ENCODE results near the gene PCDHGA7.

Gene PCDHGA7

GRCh38 chr5:141398608-141399007, 16.1 kb downstream of the PCDHGA7 start (continued):
- no peak for TF ChIP-seq ZNF221 (tag by site-specific recombination; IDR thresholded peaks at IDR 0.05; ENCODE audit: borderline replicate concordance)
- no peak for TF ChIP-seq ZNF785 (tag by site-specific recombination; IDR thresholded peaks at IDR 0.05)
- TF ChIP-seq GFI1B (tag by site-specific recombination; IDR thresholded peaks at IDR 0.05), result no peak
- no peak for TF ChIP-seq ZIC2 (tag by site-specific recombination; IDR thresholded peaks at IDR 0.05)

- Histone ChIP-seq H3K9me3 (ENCODE audit: control insufficient read depth, insufficient read depth, low read depth, low read length) (no peaks in the 10 kb centered on the region; the same call in 1 of the 2 replicates), H3K27ac (ENCODE audit: extremely low read depth, low read depth, low read length) (no peak overlapping the region), H3K36me3 (ENCODE audit: control insufficient read depth in 2 of 2, insufficient read depth in 1 of 2, low read length in 2 of 2) (no peaks in the 10 kb centered on the region), H3K4me3 (ENCODE audit: low read depth, low read length) (no peak overlapping the region), H3K4me1 (ENCODE audit: control insufficient read depth, insufficient read depth, low read length) (no peaks in the 10 kb centered on the region)
- POLR2A ChIA-PET, result no interaction called here
- TF ChIP-seq ZNF112 (tag by site-specific recombination; IDR thresholded peaks at IDR 0.05) (no peak), ZNF10 (tag by site-specific recombination; IDR thresholded peaks at IDR 0.05) (no peak), ZNF391 (tag by site-specific recombination; IDR thresholded peaks at IDR 0.05; ENCODE audit: borderline replicate concordance, low read depth) (no peak), ZNF37A (tag by site-specific recombination; IDR thresholded peaks at IDR 0.05) (no peak), GLI2 (tag by site-specific recombination; IDR thresholded peaks at IDR 0.05; ENCODE audit: borderline replicate concordance, low read depth) (no peak), ZNF473 (tag by site-specific recombination; IDR thresholded peaks at IDR 0.05) (no peak), ZNF175 (tag by site-specific recombination; IDR thresholded peaks at IDR 0.05) (no peak), SALL2 (tag by site-specific recombination; IDR thresholded peaks at IDR 0.05; ENCODE audit: borderline replicate concordance) (no peak), ZSCAN30 (tag by site-specific recombination; IDR thresholded peaks at IDR 0.05) (no peak), ZNF776 (tag by site-specific recombination; IDR thresholded peaks at IDR 0.05; ENCODE audit: borderline replicate concordance) (no peak), GLIS1 (tag by site-specific recombination; IDR thresholded peaks at IDR 0.05) (no peak), ZNF302 (tag by site-specific recombination; IDR thresholded peaks at IDR 0.05; ENCODE audit: low read depth) (no peak), PRDM6 (tag by site-specific recombination; IDR thresholded peaks at IDR 0.05) (no peak)
- CTCF ChIA-PET, result interaction anchor here (1.0 to 1.5 kb wide), 3 partner anchors 22 to 165 kb away, joined by 3 to 4 read pairs (median 3); partner anchors contain the start of gene PCDHGA11
These were observed 17.2 kb downstream of the PCDHGA7 start for GRCh38 chr5:141399555-141400258.

- ChIA-PET CTCF (interaction anchor here (0.8 kb wide), 2 partner anchors 20 to 155 kb away, joined by 3 to 4 read pairs; partner anchors contain the start of gene PCDHGA7), POLR2A (no interaction called here)
- no peak within 1 kb of the TSS for H3K27ac ChIP-seq (ENCODE audit: extremely low read depth, low read depth, low read length)
- no peaks in the 10 kb centered on the region for H3K4me1 ChIP-seq (ENCODE audit: control insufficient read depth, insufficient read depth, low read length)
- no peak within 1 kb of the TSS for H3K4me3 ChIP-seq (ENCODE audit: low read depth, low read length)
- no peaks in the 10 kb centered on the region; the same call in 1 of the 2 replicates for H3K9me3 ChIP-seq (ENCODE audit: control insufficient read depth, insufficient read depth, low read depth, low read length)
- H3K36me3 ChIP-seq (ENCODE audit: control insufficient read depth in 2 of 2, insufficient read depth in 1 of 2, low read length in 2 of 2), result no peaks in the 10 kb centered on the region
- TF ChIP-seq TSHZ1 (tag by site-specific recombination; IDR thresholded peaks at IDR 0.05; ENCODE audit: borderline replicate concordance) (no peak), ZNF510 (tag by site-specific recombination; IDR thresholded peaks at IDR 0.05; ENCODE audit: insufficient replicate concordance) (no peak), SETDB1 (IDR thresholded peaks at IDR 0.05; ENCODE audit: insufficient read length, low read length) (no peak), KLF10 (tag by site-specific recombination; IDR thresholded peaks at IDR 0.05) (no peak), ZNF157 (tag by site-specific recombination; IDR thresholded peaks at IDR 0.05) (no peak), ZNF184 (tag by site-specific recombination; IDR thresholded peaks at IDR 0.05) (no peak), ZBTB48 (tag by site-specific recombination; IDR thresholded peaks at IDR 0.05) (no peak), ZNF747 (tag by site-specific recombination; IDR thresholded peaks at IDR 0.05) (no peak)
These were observed 20.2 kb downstream of the PCDHGA7 start, which contains the start of gene PCDHGA9 for GRCh38 chr5:141402553-141403243. Gene PCDHGA9 (plus strand): TSS chr5:141402778. CDS start chr5:141402953, 175 bp downstream.
